Measurements from ENCODE around the gene KCTD20. TPM values are rescaled to one million over a fixed set of nuclear protein-coding genes. Genes with fewer than 3 reads are reported as not detected.

KCTD20 gene
- total RNA-seq, 4 donors from 2014 or later = 47.3 to 78.2 (median 63.0) TPM

DNA sequence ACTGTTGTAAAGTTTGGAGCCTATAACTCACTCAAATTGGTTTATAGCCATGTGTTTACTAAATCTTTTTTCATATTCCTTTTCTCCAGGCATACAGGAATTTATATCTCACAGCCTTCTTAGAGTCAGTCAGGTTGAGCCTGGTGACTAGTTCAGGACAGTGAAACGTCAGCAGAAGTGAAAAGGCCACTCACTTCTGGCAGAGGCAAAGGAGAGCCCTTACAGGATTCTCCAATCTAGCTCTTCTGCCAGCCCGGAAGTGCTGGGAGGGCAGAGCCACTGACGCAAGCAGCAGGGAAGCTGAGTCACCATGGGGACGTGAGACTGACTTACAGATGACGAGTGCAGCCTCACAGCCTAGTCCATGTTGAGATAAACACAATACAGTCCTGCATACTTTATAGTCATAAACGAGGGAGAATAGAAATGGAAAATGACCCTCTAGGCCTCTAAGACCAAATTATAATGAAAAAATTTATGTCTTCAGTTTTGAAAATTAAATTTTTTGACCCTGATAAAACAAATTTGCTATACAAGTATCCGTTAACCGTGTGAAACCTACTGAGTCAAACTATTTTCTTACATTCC lies 1.4 kb upstream of the KCTD20 start:
- no peaks in the 10 kb centered on the region for H3K36me3 ChIP-seq
- H3K4me3 ChIP-seq = peak overlapping the region in 1 of 4 donors; percentile 16
- DNase-seq (ENCODE audit: extremely low spot score) = peak; percentile 97
- WGBS = 21% methylated on average over 8 of the region's 8 CpGs
- peaks cover 34 to 46% (median 42%) of the 10 kb centered on the region in 4 donors for H3K4me1 ChIP-seq
- H3K9me3 ChIP-seq = no peaks in the 10 kb centered on the region
- peak; percentile 64 for TF ChIP-seq EP300 (IDR thresholded peaks at IDR 0.05)
- TF ChIP-seq, protein P1, sequence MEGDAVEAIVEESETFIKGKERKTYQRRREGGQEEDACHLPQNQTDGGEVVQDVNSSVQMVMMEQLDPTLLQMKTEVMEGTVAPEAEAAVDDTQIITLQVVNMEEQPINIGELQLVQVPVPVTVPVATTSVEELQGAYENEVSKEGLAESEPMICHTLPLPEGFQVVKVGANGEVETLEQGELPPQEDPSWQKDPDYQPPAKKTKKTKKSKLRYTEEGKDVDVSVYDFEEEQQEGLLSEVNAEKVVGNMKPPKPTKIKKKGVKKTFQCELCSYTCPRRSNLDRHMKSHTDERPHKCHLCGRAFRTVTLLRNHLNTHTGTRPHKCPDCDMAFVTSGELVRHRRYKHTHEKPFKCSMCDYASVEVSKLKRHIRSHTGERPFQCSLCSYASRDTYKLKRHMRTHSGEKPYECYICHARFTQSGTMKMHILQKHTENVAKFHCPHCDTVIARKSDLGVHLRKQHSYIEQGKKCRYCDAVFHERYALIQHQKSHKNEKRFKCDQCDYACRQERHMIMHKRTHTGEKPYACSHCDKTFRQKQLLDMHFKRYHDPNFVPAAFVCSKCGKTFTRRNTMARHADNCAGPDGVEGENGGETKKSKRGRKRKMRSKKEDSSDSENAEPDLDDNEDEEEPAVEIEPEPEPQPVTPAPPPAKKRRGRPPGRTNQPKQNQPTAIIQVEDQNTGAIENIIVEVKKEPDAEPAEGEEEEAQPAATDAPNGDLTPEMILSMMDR (IDR thresholded peaks at IDR 0.05) = no peak
- peak; percentile 90 to 99 for TF ChIP-seq POLR2AphosphoS5 (IDR thresholded peaks at IDR 0.05)
- no peaks in the 10 kb centered on the region for H3K27me3 ChIP-seq
- intact Hi-C loops (cut with DNase I) = loop anchor here (5.0 kb wide), 2 partner anchors 106 to 156 kb away; partner anchors contain the start of gene STK38
- H3K27ac ChIP-seq (replicated peaks in 1 of 4) = peak overlapping the region; percentile 96 to 100 (median 98)

DNA sequence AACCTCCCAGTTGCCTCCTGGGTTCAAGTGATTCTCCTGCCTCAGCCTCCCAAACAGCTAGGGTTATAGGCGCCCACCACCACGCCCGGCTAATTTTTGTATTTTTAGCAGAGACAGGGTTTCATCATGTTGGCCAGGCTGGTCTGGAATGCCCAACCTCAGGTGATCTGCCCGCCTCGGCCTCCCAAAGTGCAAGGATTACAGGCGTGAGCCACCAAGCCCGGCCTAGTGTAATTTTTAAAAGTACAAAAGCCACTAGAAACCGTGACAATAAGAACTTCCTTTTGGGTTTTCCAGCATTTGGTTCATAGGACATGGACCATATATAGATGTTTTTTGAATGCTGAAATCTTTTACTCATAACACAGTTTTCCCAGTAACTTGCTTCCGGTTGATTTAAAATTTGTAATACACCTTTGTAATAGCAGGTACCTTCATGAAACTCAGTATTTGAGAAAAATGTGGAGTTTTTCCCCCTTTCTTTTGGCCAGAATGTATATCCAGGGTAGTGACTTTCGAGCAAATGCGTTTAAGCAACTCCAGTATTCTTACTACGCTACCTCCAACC lies 613 bp upstream of the KCTD20 start:
- Histone ChIP-seq H3K4me1 (peaks cover 34 to 53% (median 46%) of the 10 kb centered on the region in 4 donors), H3K27me3 (no peaks in the 10 kb centered on the region), H3K9me3 (no peaks in the 10 kb centered on the region), H3K4me3 (peak overlapping the region; percentile 95 to 99 (median 96)), H3K27ac (replicated peaks in 1 of 4) (peak overlapping the region; percentile 96 to 100 (median 98)), H3K36me3 (no peaks in the 10 kb centered on the region)
- intact Hi-C loops (cut with DNase I) = loop anchor here (1.0 to 5.0 kb wide), 3 partner anchors 19 to 155 kb away; partner anchors contain the start of gene STK38
- TF ChIP-seq EP300 (IDR thresholded peaks at IDR 0.05) = no peak
- no peak for TF ChIP-seq POLR2AphosphoS5 (IDR thresholded peaks at IDR 0.05)
- TF ChIP-seq POLR2A (IDR thresholded peaks at IDR 0.05; ENCODE audit: low read depth) = no peak
- TF ChIP-seq, protein P1 (IDR thresholded peaks at IDR 0.05) = no peak
- DNase-seq (ENCODE audit: extremely low spot score) = peak; percentile 34
- 59% methylated on average over 12 of the region's 12 CpGs for WGBS

DNA sequence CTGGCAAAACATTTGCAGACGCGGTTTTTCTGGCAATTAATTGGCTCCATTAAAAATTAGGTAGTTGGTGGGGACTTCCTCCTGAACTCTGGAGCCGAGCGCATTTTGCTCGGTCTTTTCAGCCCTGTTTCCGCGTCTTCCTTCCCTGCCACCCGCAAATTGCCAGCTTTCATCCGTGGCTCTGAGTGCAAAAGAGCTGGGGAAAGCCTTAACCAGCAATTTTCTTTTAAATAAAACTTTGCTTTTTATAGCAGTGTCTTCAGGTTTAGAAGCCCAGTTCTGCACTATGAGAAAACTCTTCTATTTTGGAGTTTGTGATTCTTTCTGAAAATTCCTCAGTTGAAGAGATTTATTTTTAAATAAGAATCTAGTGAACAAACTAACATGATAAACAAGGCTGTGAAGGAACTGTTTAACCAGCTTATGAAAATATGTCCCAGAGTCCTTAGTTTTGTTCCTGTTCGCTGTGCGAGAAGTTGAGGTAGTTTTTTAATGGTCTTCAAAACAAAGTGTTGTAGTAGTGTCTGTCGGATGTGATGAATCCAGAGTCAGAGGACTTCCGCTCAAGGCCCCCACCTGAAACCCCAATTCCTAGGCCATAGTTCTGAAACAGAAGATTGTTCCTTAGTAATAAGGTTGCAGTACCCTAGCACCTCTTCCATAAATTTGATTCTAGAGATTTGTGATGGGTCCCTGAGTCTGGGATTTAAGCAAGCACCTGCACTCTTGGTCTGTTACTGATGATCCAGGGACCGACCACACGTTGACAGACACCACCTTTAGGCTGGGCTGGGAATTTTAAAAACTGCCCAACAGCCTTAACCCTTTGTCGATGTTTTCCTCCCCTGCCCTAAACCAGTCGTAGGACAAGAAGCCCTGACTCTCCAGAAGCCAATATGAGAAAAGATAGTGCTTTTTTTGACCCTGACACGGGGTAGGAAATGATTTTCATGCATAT lies 950 bp downstream of the KCTD20 start:
- intact Hi-C loops (cut with DNase I) = loop anchor here (5.0 kb wide), 2 partner anchors 104 to 154 kb away; partner anchors contain the start of gene STK38
- Histone ChIP-seq H3K36me3 (peaks cover 0 to 3% (median 0%) of the 10 kb centered on the region in 4 donors), H3K4me1 (peaks cover 34 to 57% (median 52%) of the 10 kb centered on the region in 4 donors), H3K9me3 (no peaks in the 10 kb centered on the region), H3K4me3 (peak overlapping the region; percentile 95 to 99 (median 96)), H3K27ac (replicated peaks in 1 of 4) (peak overlapping the region; percentile 96 to 100 (median 98)), H3K27me3 (no peaks in the 10 kb centered on the region)
- TF ChIP-seq, protein P1 (IDR thresholded peaks at IDR 0.05) = no peak
- 4% methylated on average over 16 of the region's 18 CpGs for WGBS
- peak; percentile 83 for DNase-seq (ENCODE audit: extremely low spot score)

DNA sequence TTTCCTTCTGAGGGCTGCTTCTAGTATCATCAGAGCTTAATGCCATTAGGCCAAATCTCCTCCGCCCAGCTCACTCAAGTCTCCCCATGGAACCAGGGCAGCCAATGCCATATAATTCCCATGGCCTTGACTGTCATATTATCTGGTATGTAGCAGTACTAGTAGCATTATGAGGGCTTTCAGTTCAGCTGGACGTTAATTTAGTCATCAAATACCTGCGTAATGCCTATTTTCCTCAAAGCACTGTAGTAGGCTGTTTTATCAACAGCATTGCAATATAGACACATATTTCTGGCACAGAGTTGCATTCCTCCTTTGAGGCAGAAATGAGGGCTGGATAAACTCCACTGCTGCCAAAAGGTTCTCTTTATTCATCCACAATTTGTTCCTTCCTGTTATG lies 1.7 kb downstream of the KCTD20 start:
- Histone ChIP-seq H3K36me3 (peaks cover 0 to 11% (median 2%) of the 10 kb centered on the region in 4 donors), H3K9me3 (no peaks in the 10 kb centered on the region), H3K4me1 (peaks cover 34 to 62% (median 52%) of the 10 kb centered on the region in 4 donors), H3K27ac (replicated peaks in 1 of 4) (peak overlapping the region; percentile 96 to 100 (median 98)), H3K4me3 (peak overlapping the region; percentile 95 to 99 (median 96)), H3K27me3 (no peaks in the 10 kb centered on the region)
- 39% methylated on average over 3 of the region's 3 CpGs for WGBS
- intact Hi-C loops (cut with DNase I) = loop anchor here (5.0 kb wide), 2 partner anchors 103 to 153 kb away; partner anchors contain the start of gene STK38
- peak; percentile 42 for DNase-seq (ENCODE audit: extremely low spot score)
- TF ChIP-seq POLR2AphosphoS5 (IDR thresholded peaks at IDR 0.05) (peak in 1 of 2 donors; percentile 49), EP300 (IDR thresholded peaks at IDR 0.05) (no peak)
